AG04449 (cell line): ENCODE measurements around the gene OFD1.

Experiments used
- CTCF ChIA-PET: fragments of 350-600 bp; formaldehyde crosslinking; extraction: SDS; loops from one replicate; lab custom pipeline; 2021; ENCODE audit warnings: antibody characterized with exemption; lab: Yijun Ruan, JAX
- POLR2A ChIA-PET: fragments of 400-600, 350-600 bp; formaldehyde crosslinking; extraction: SDS; loops from one replicate; lab custom pipeline; 2020; ENCODE audit warnings: antibody characterized with exemption, inconsistent platforms; lab: Yijun Ruan, JAX
- DNase-seq: peaks from one replicate; pipeline ENCODE4 v3.0.0-alpha.2; 2010; ENCODE audit warnings: low read depth, low spot score
- H3K4me3 ChIP-seq: 2 replicates; pipeline ENCODE4 v1.5.1; 2011; ENCODE audit warnings: low read depth, mild to moderate bottlenecking, control low read depth, low read length
- CTCF ChIP-seq: IDR thresholded peaks from one replicate; pipeline ENCODE4 v1.5.1; 2011; ENCODE audit warnings: mild to moderate bottlenecking, moderate library complexity, low read length, control low read depth, inconsistent platforms; ENCODE audit not compliant: insufficient read depth; ENCODE audit errors: missing control alignments

OFD1 gene

GRCh38 chrX:13700380-13700779 lies 34.2 kb upstream of the OFD1 start:
- H3K4me3 ChIP-seq, result no peak overlapping the region
- DNase-seq, result no peak
- POLR2A ChIA-PET, result no interaction called here
- TF ChIP-seq CTCF, result no peak
- CTCF ChIA-PET, result no interaction called here

- H3K4me3 ChIP-seq, result no peak overlapping the region
- POLR2A ChIA-PET, result no interaction called here
- TF ChIP-seq CTCF, result no peak
- DNase-seq, result no peak
- CTCF ChIA-PET, result interaction anchor here (1.6 kb wide), 1 partner anchor 195 kb away, joined by 3 read pairs; no protein-coding TSS in a partner anchor
These were observed 32.3 kb upstream of the OFD1 start for GRCh38 chrX:13702111-13702789.

GRCh38 chrX:13703135-13703534 lies 31.4 kb upstream of the OFD1 start:
- H3K4me3 ChIP-seq, result no peak overlapping the region
- ChIA-PET POLR2A (no interaction called here), CTCF (interaction anchor here (1.6 kb wide), 1 partner anchor 196 kb away, joined by 3 read pairs; no protein-coding TSS in a partner anchor)
- no peak for DNase-seq
- no peak for TF ChIP-seq CTCF

GRCh38 chrX:13703589-13703988 lies 31.0 kb upstream of the OFD1 start:
- no peak for TF ChIP-seq CTCF
- POLR2A ChIA-PET, result no interaction called here
- CTCF ChIA-PET, result no interaction called here

GRCh38 chrX:13711141-13711540 lies 23.4 kb upstream of the OFD1 start:
- no peak for TF ChIP-seq CTCF
- POLR2A ChIA-PET, result no interaction called here
- DNase-seq, result no peak
- CTCF ChIA-PET, result no interaction called here
- H3K4me3 ChIP-seq, result no peak overlapping the region

More at GRCh38 chrX:13703589-13703988, 31.0 kb upstream of the OFD1 start:
- DNase-seq, result no peak
- no peak overlapping the region for H3K4me3 ChIP-seq

GRCh38 chrX:13716455-13716854 lies 18.1 kb upstream of the OFD1 start:
- no peak overlapping the region for H3K4me3 ChIP-seq
- CTCF ChIA-PET, result interaction anchor here (1.1 kb wide), 1 partner anchor 57 kb away, joined by 4 read pairs; no protein-coding TSS in a partner anchor
- DNase-seq, result no peak
- POLR2A ChIA-PET, result no interaction called here
- TF ChIP-seq CTCF, result no peak
